HEK293 (cell line): ENCODE results near the gene PCDHGB5.

Experiments used
- FEZF1 ChIP-seq: fragments of 450-650 bp; formaldehyde crosslinking; IDR thresholded peaks from 2 replicates; pipeline ENCODE4 v1.5.1; 2016; ENCODE audit warnings: missing biosample characterization, missing genetic modification characterization
- GLI2 ChIP-seq: fragments of 450-650 bp; formaldehyde crosslinking; IDR thresholded peaks from 2 replicates; pipeline ENCODE4; 2017; ENCODE audit warnings: missing biosample characterization, missing genetic modification characterization, low read depth, borderline replicate concordance
- RBAK ChIP-seq: fragments of 450-650 bp; formaldehyde crosslinking; IDR thresholded peaks from 2 replicates; pipeline ENCODE4 v1.5.1; 2016; ENCODE audit warnings: missing biosample characterization, missing genetic modification characterization
- YY1 ChIP-seq: fragments of 450-650 bp; formaldehyde crosslinking; IDR thresholded peaks from 2 replicates; pipeline ENCODE4 v1.5.1; 2018; ENCODE audit warnings: missing biosample characterization, missing genetic modification characterization
- ZNF175 ChIP-seq: fragments of 450-650 bp; formaldehyde crosslinking; IDR thresholded peaks from 2 replicates; pipeline ENCODE4 v1.5.1; 2016; ENCODE audit warnings: missing biosample characterization, missing genetic modification characterization
- ZNF335 ChIP-seq: fragments of 450-650 bp; formaldehyde crosslinking; conservative IDR thresholded peaks from 2 replicates; pipeline ENCODE4 v1.5.1; 2016; ENCODE audit warnings: missing biosample characterization, missing genetic modification characterization
- ZNF404 ChIP-seq: fragments of 450-650 bp; formaldehyde crosslinking; IDR thresholded peaks from 2 replicates; pipeline ENCODE4 v1.5.1; 2017; ENCODE audit warnings: missing biosample characterization, missing genetic modification characterization
- ZNF560 ChIP-seq: fragments of 450-650 bp; formaldehyde crosslinking; IDR thresholded peaks from 2 replicates; pipeline ENCODE4 v1.5.1; 2017; ENCODE audit warnings: missing biosample characterization, missing genetic modification characterization, borderline replicate concordance
- TF ChIP-seq, protein P1 (sequence below): fragments of 450-650 bp; formaldehyde crosslinking; IDR thresholded peaks from 2 replicates; pipeline ENCODE4 v1.5.1; 2016; ENCODE audit warnings: missing biosample characterization, missing genetic modification characterization
- TF ChIP-seq, protein P2 (sequence below): fragments of 450-650 bp; formaldehyde crosslinking; IDR thresholded peaks from 2 replicates; pipeline ENCODE4 v1.5.1; 2016; ENCODE audit warnings: missing biosample characterization, missing genetic modification characterization

DNA sequence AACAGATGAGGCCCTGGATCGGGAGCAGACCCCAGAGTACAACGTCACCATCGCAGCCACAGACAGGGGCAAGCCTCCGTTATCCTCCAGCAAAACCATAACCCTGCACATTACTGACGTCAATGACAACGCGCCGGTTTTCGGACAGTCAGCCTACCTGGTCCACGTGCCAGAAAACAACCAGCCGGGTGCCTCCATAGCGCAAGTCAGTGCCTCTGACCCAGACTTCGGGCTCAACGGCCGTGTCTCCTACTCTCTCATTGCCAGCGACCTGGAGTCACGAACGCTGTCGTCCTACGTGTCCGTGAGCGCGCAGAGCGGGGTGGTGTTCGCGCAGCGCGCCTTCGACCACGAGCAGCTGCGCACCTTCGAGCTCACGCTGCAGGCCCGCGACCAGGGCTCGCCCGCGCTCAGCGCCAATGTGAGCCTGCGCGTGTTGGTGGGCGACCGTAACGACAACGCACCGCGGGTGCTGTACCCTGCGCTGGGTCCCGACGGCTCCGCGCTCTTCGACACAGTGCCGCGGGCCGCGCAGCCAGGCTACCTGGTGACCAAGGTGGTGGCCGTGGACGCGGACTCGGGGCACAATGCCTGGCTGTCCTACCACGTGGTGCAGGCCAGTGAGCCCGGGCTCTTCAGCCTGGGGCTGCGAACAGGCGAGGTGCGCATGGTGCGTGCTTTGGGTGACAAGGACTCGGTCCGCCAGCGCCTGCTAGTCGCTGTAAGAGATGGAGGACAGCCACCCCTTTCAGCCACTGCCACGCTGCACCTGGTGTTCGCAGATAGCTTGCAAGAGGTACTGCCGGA lies 21.5 kb downstream of the PCDHGB5 start:
- TF ChIP-seq ZNF335 (tag by site-specific recombination) = no peak
- no peak for TF ChIP-seq GLI2 (tag by site-specific recombination)
- TF ChIP-seq, protein P1, sequence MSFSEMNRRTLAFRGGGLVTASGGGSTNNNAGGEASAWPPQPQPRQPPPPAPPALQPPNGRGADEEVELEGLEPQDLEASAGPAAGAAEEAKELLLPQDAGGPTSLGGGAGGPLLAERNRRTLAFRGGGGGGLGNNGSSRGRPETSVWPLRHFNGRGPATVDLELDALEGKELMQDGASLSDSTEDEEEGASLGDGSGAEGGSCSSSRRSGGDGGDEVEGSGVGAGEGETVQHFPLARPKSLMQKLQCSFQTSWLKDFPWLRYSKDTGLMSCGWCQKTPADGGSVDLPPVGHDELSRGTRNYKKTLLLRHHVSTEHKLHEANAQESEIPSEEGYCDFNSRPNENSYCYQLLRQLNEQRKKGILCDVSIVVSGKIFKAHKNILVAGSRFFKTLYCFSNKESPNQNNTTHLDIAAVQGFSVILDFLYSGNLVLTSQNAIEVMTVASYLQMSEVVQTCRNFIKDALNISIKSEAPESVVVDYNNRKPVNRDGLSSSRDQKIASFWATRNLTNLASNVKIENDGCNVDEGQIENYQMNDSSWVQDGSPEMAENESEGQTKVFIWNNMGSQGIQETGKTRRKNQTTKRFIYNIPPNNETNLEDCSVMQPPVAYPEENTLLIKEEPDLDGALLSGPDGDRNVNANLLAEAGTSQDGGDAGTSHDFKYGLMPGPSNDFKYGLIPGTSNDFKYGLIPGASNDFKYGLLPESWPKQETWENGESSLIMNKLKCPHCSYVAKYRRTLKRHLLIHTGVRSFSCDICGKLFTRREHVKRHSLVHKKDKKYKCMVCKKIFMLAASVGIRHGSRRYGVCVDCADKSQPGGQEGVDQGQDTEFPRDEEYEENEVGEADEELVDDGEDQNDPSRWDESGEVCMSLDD (tag by site-specific recombination) = no peak
- TF ChIP-seq, protein P2, sequence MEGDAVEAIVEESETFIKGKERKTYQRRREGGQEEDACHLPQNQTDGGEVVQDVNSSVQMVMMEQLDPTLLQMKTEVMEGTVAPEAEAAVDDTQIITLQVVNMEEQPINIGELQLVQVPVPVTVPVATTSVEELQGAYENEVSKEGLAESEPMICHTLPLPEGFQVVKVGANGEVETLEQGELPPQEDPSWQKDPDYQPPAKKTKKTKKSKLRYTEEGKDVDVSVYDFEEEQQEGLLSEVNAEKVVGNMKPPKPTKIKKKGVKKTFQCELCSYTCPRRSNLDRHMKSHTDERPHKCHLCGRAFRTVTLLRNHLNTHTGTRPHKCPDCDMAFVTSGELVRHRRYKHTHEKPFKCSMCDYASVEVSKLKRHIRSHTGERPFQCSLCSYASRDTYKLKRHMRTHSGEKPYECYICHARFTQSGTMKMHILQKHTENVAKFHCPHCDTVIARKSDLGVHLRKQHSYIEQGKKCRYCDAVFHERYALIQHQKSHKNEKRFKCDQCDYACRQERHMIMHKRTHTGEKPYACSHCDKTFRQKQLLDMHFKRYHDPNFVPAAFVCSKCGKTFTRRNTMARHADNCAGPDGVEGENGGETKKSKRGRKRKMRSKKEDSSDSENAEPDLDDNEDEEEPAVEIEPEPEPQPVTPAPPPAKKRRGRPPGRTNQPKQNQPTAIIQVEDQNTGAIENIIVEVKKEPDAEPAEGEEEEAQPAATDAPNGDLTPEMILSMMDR (tag by site-specific recombination) = no peak
- no peak for TF ChIP-seq RBAK (tag by site-specific recombination)
- no peak for TF ChIP-seq ZNF560
- no peak for TF ChIP-seq ZNF175
- TF ChIP-seq YY1 (tag by site-specific recombination) = no peak
- no peak for TF ChIP-seq FEZF1 (tag by site-specific recombination)
- no peak for TF ChIP-seq ZNF404 (tag by site-specific recombination)
